Caco-2 (cell line): ENCODE results near the gene FGF1. TPM values are rescaled to one million over a fixed set of nuclear protein-coding genes. Genes with fewer than 3 reads are reported as not detected.
"Not testable (repeated sequence)": the region's sequence is repeated elsewhere in the genome, so short reads cannot be mapped to it uniquely, and the experiment has no call there.

Experiments used
- BruUV-seq: library from RNA; stranded (reverse); fragments of 400-500 nt; replicated peaks from 2 replicates; lab custom pipeline; 2021; lab: Mats Ljungman, UMichigan
- CTCF ChIA-PET: fragments of 300-600 bp; sonication (Branson Sonifier 250); formaldehyde crosslinking; loops from one replicate; lab custom pipeline; 2022; ENCODE audit warnings: antibody characterized with exemption; lab: Charles Lee
- POLR2A ChIA-PET: fragments of 300-600 bp; sonication (Branson Sonifier 250); formaldehyde crosslinking; loops from one replicate; lab custom pipeline; 2022; ENCODE audit warnings: antibody characterized with exemption; lab: Charles Lee
- DNase-seq, 2 experiments: peaks; one replicate each; pipeline versions ENCODE4 v3.0.0 to v3.0.0-alpha.2; 2020 to 2022
- H3K27me3 ChIP-seq: replicated peaks from 2 replicates; pipeline ENCODE4 v1.6.0; 2011; ENCODE audit warnings: low read length; ENCODE audit not compliant: control insufficient read depth, insufficient read depth
- H3K36me3 ChIP-seq: 2 replicates; pipeline ENCODE4 v1.5.1; 2011; ENCODE audit warnings: low read length; ENCODE audit not compliant: control insufficient read depth, insufficient read depth
- H3K4me1 ChIP-seq: fragments of 250-450 bp; sonication (Bioruptor Pico); 2 replicates; pipeline ENCODE4 v1.5.1; 2020; ENCODE audit warnings: mild to moderate bottlenecking
- H3K4me3 ChIP-seq: 2 replicates; pipeline ENCODE4 v1.5.1; 2011; ENCODE audit warnings: low read depth, mild to moderate bottlenecking, control low read depth, low read length
- H3K9me3 ChIP-seq: fragments of 250-450 bp; sonication (Bioruptor Pico); 2 replicates; pipeline ENCODE4 v1.5.1; 2020; ENCODE audit warnings: mild to moderate bottlenecking, moderate library complexity
- H3K27ac Mint-ChIP-seq: one replicate; pipeline ENCODE4 v1.8.0; 2022; ENCODE audit warnings: mixed read lengths; ENCODE audit not compliant: unreplicated experiment
- H3K27me3 Mint-ChIP-seq: one replicate; pipeline ENCODE4 v1.8.0; 2022; ENCODE audit warnings: mixed read lengths; ENCODE audit not compliant: insufficient read depth, unreplicated experiment
- H3K36me3 Mint-ChIP-seq: one replicate; pipeline ENCODE4 v1.8.0; 2022; ENCODE audit warnings: mild to moderate bottlenecking, mixed read lengths; ENCODE audit not compliant: insufficient read depth, unreplicated experiment
- H3K4me1 Mint-ChIP-seq: one replicate; pipeline ENCODE4 v1.8.0; 2022; ENCODE audit warnings: low read depth, mixed read lengths; ENCODE audit not compliant: unreplicated experiment
- H3K4me3 Mint-ChIP-seq: one replicate; pipeline ENCODE4 v1.8.0; 2022; ENCODE audit warnings: mild to moderate bottlenecking, moderate library complexity, mixed read lengths; ENCODE audit not compliant: unreplicated experiment
- H3K9me3 Mint-ChIP-seq: one replicate; pipeline ENCODE4 v1.8.0; 2022; ENCODE audit warnings: mixed read lengths; ENCODE audit not compliant: unreplicated experiment
- CTCF ChIP-seq, 2 experiments: fragments of 200-600 bp in 1 of 2; IDR thresholded peaks; 1 replicate in 1 of 2; 2 replicates in 1 of 2; pipeline versions ENCODE4 v1.5.1 to v1.8.0; 2011 to 2022; ENCODE audit warnings: antibody characterized with exemption in 1 of 2, control low read depth in 1 of 2, inconsistent platforms in 1 of 2, low read depth in 1 of 2, low read length in 1 of 2, mild to moderate bottlenecking in 1 of 2, moderate library complexity in 1 of 2; ENCODE audit not compliant: insufficient read depth in 1 of 2, severe bottlenecking in 1 of 2, unreplicated experiment in 1 of 2
- intact Hi-C: fragments of 100-400 bp; cut with micrococcal nuclease; formaldehyde crosslinking; loops from one replicate; pipeline ENCODE4 v1.10.0; 2022; ENCODE audit not compliant: unreplicated experiment
- total RNA-seq: library from RNA; stranded (reverse); gene quantifications from 2 replicates; pipeline ENCODE4 v1.2.3, GENCODE V29; 2022

The FGF1 gene
- total RNA-seq, 1 experiment from 2014 or later = not detected

GRCh38 chr5:142650060-142650459 is 35.8 kb downstream of the FGF1 start:
- no peak for DNase-seq
- H3K36me3 Mint-ChIP-seq = no peaks in the 10 kb centered on the region
- H3K27me3 Mint-ChIP-seq = peaks cover 6% of the 10 kb centered on the region
- no peak overlapping the region for H3K27ac Mint-ChIP-seq
- Histone ChIP-seq H3K4me1 (no peaks in the 10 kb centered on the region), H3K4me3 (no peak overlapping the region), H3K27me3 (no peaks in the 10 kb centered on the region), H3K9me3 (no peaks in the 10 kb centered on the region), H3K36me3 (no peaks in the 10 kb centered on the region)
- no TSS peak for BruUV-seq
- intact Hi-C loops = no loop called here
- no peak for TF ChIP-seq CTCF (IDR thresholded peaks at IDR 0.05; ENCODE audit: insufficient read depth in 1 of 2, low read depth in 1 of 2, low read length in 1 of 2, severe bottlenecking in 1 of 2, unreplicated experiment in 1 of 2)
- POLR2A ChIA-PET = no interaction called here
- no peaks in the 10 kb centered on the region for H3K4me1 Mint-ChIP-seq
- H3K9me3 Mint-ChIP-seq = no peaks in the 10 kb centered on the region
- CTCF ChIA-PET = no interaction called here
- H3K4me3 Mint-ChIP-seq = no peak overlapping the region

GRCh38 chr5:142648108-142648507 is 37.8 kb downstream of the FGF1 start:
- H3K36me3 Mint-ChIP-seq, H3K27me3 ChIP-seq, H3K27ac Mint-ChIP-seq, CTCF ChIA-PET, H3K9me3 ChIP-seq, H3K4me1 ChIP-seq, H3K36me3 ChIP-seq, H3K4me1 Mint-ChIP-seq, H3K9me3 Mint-ChIP-seq, H3K4me3 Mint-ChIP-seq, DNase-seq, intact Hi-C loops, H3K27me3 Mint-ChIP-seq, H3K4me3 ChIP-seq, POLR2A ChIA-PET, BruUV-seq: not testable (repeated sequence)

- Mint-ChIP-seq H3K27ac (no peak overlapping the region), H3K9me3 (no peaks in the 10 kb centered on the region), H3K4me3 (no peak overlapping the region), H3K36me3 (no peaks in the 10 kb centered on the region), H3K27me3 (peaks cover 12% of the 10 kb centered on the region), H3K4me1 (no peaks in the 10 kb centered on the region)
- ChIA-PET POLR2A (no interaction called here), CTCF (interaction anchor here (1.3 kb wide), 1 partner anchor 68 kb away, joined by 5 read pairs; no protein-coding TSS in a partner anchor)
- BruUV-seq = no TSS peak
- H3K9me3 ChIP-seq = no peaks in the 10 kb centered on the region
- no peaks in the 10 kb centered on the region for H3K36me3 ChIP-seq
- no peak overlapping the region for H3K4me3 ChIP-seq
- H3K27me3 ChIP-seq = no peaks in the 10 kb centered on the region
- DNase-seq = no peak
- no peaks in the 10 kb centered on the region for H3K4me1 ChIP-seq
- no peak for TF ChIP-seq CTCF (IDR thresholded peaks at IDR 0.05; ENCODE audit: insufficient read depth in 1 of 2, low read depth in 1 of 2, low read length in 1 of 2, severe bottlenecking in 1 of 2, unreplicated experiment in 1 of 2)
- intact Hi-C loops = no loop called here
Observed at GRCh38 chr5:142645456-142645855, 40.4 kb downstream of the FGF1 start.
